K562 (cell line): Measurements from ENCODE around the gene SLC35F5. TPM values are rescaled to one million over a fixed set of nuclear protein-coding genes. Genes with fewer than 3 reads are reported as not detected.

ENCODE experiments used
- ATAC-seq: fragments of 200-7000 bp; cut with Tn5 transposase; 3 replicates; pipeline ENCODE4 v1.9.1; 2020; ENCODE audit warnings: moderate library complexity
- BruUV-seq: library from RNA; stranded (reverse); fragments of 400-500 nt; replicated peaks from 2 replicates; lab custom pipeline; 2021; lab: Mats Ljungman, UMichigan
- CTCF ChIA-PET: fragments of 300-600 bp; formaldehyde crosslinking; extraction: SDS; loops from one replicate; lab custom pipeline; 2021; ENCODE audit warnings: low intra/inter-chr PET ratio; lab: Yijun Ruan, JAX
- POLR2A ChIA-PET: fragments of 300-600, 350-650 bp; sonication (Branson Sonifier 250); formaldehyde crosslinking; extraction: SDS; loops from one replicate; lab custom pipeline; 2021; ENCODE audit warnings: antibody characterized with exemption, inconsistent platforms; lab: Yijun Ruan, JAX
- DNase-seq, 4 experiments: peaks; one replicate each; pipeline versions ENCODE4 v3.0.0 to v3.0.0-alpha.2; 2011 to 2018; ENCODE audit warnings: low spot score in 3 of 4, mixed read lengths in 3 of 4; ENCODE audit errors: extremely low read depth in 1 of 4
- FAIRE-seq: peaks from 2 replicates; lab custom pipeline; 2011; peaks lifted over from hg19 to GRCh38; lab: Jason Lieb, UNC
- H2AFZ ChIP-seq: 2 replicates; pipeline ENCODE4 v1.6.0; 2011; ENCODE audit warnings: low read depth, low read length, control low read depth, inconsistent platforms
- H3K27ac ChIP-seq: fragments of 200-600 bp; 3 replicates; pipeline ENCODE4 v1.8.0; 2011; ENCODE audit warnings: low read depth, mild to moderate bottlenecking, control low read depth, inconsistent platforms, low read length, moderate library complexity, mixed read lengths; ENCODE audit errors: extremely low read depth
- H3K27me3 ChIP-seq, 2 experiments: fragments of 300-600 bp in 1 of 2; 2 replicates in 1 of 2; 3 replicates in 1 of 2; pipeline versions ENCODE4 v1.6.0 to v1.8.0; 2011; ENCODE audit warnings: inconsistent platforms in 2 of 2, low read length in 2 of 2, mild to moderate bottlenecking in 1 of 2, mixed read lengths in 1 of 2, moderate library complexity in 1 of 2; ENCODE audit not compliant: control insufficient read depth in 2 of 2, insufficient read depth in 2 of 2
- H3K36me3 ChIP-seq: fragments of 300-600 bp; 3 replicates; pipeline ENCODE4 v1.8.0; 2011; ENCODE audit warnings: mild to moderate bottlenecking, low read length, inconsistent platforms; ENCODE audit not compliant: control insufficient read depth, insufficient read depth
- H3K4me1 ChIP-seq, 2 experiments: fragments of 200-600 bp in 1 of 2; replicated peaks in 1 of 2; 2 replicates in 1 of 2; 3 replicates in 1 of 2; pipeline versions ENCODE4 v1.5.1 to v1.8.0; 2011; ENCODE audit warnings: inconsistent platforms in 2 of 2, low read length in 2 of 2, mild to moderate bottlenecking in 1 of 2, mixed read lengths in 1 of 2, moderate library complexity in 1 of 2; ENCODE audit not compliant: control insufficient read depth in 2 of 2, insufficient read depth in 2 of 2
- H3K4me2 ChIP-seq: 2 replicates; pipeline ENCODE4 v1.6.1; 2011; ENCODE audit warnings: low read length, control low read depth, inconsistent platforms, mixed read lengths; ENCODE audit not compliant: insufficient read depth
- H3K4me3 ChIP-seq: fragments of 200-600 bp; sonication (generic), shearing (Covaris generic); 2 replicates; pipeline ENCODE4 v1.5.1; 2016; ENCODE audit warnings: control low read depth, inconsistent platforms
- H3K79me2 ChIP-seq: fragments of 200-600 bp; 3 replicates; pipeline ENCODE4 v1.8.0; 2011; ENCODE audit warnings: low read length, inconsistent platforms; ENCODE audit not compliant: control insufficient read depth, insufficient read depth
- H3K9ac ChIP-seq, 2 experiments: 2 replicates each; pipeline versions ENCODE4 v1.6.0 to v1.6.1; 2011; ENCODE audit warnings: low read depth in 2 of 2, low read length in 2 of 2, control low read depth in 1 of 2, inconsistent platforms in 1 of 2, mild to moderate bottlenecking in 1 of 2, mixed read lengths in 1 of 2; ENCODE audit not compliant: insufficient read depth in 1 of 2
- H3K9me1 ChIP-seq: one replicate; pipeline ENCODE4 v1.6.0; 2011; ENCODE audit warnings: inconsistent platforms, mild to moderate bottlenecking, low read length, moderate library complexity; ENCODE audit not compliant: control insufficient read depth, insufficient read depth
- H3K9me3 ChIP-seq: replicated peaks from 2 replicates; pipeline ENCODE4 v1.5.1; 2011; ENCODE audit warnings: low read depth, low read length, inconsistent platforms; ENCODE audit not compliant: control insufficient read depth, insufficient read depth
- H4K20me1 ChIP-seq: replicated peaks from 2 replicates; pipeline ENCODE4 v1.6.1; 2011; ENCODE audit warnings: low read length, inconsistent platforms, mixed read lengths; ENCODE audit not compliant: control insufficient read depth, insufficient read depth
- ARID3B ChIP-seq: fragments of 250-450 bp; sonication (Bioruptor Pico); IDR thresholded peaks from 2 replicates; pipeline ENCODE4 v1.4.0; 2020; ENCODE audit warnings: borderline replicate concordance
- PHF20 ChIP-seq: fragments of 450-650 bp; IDR thresholded peaks from 2 replicates; pipeline ENCODE4 v1.6.1; 2018; ENCODE audit not compliant: partially characterized antibody
- POU5F1 ChIP-seq: fragments of 150-350 bp; IDR thresholded peaks from 2 replicates; pipeline ENCODE4 v1.6.1; 2014; ENCODE audit warnings: borderline replicate concordance, low read length, low read depth, mild to moderate bottlenecking; ENCODE audit not compliant: partially characterized antibody
- SNIP1 ChIP-seq: fragments of 450-650 bp; IDR thresholded peaks from 2 replicates; pipeline ENCODE4 v1.7.1; 2017; ENCODE audit warnings: low read depth, mild to moderate bottlenecking
- STAG1 ChIP-seq: sonication (generic); formaldehyde crosslinking; IDR thresholded peaks from 2 replicates; pipeline ENCODE4 v1.5.0; 2020; ENCODE audit warnings: missing genetic modification reagents, borderline replicate concordance
- TBL1XR1 ChIP-seq, 2 experiments: IDR thresholded peaks; 2 replicates each; pipeline ENCODE4 v1.6.1; 2012; ENCODE audit warnings: improper control_type of control experiment in 2 of 2, low read length in 2 of 2, mild to moderate bottlenecking in 1 of 2
- ZKSCAN1 ChIP-seq: fragments of 150-350 bp; IDR thresholded peaks from 2 replicates; pipeline ENCODE4 v1.6.1; 2016; ENCODE audit warnings: low read depth, low read length
- WGBS: fragments of 100-300 bp; shearing (Covaris generic); methylation state at CpG from one replicate; pipeline ENCODE4 v1.1.6; 2016; ENCODE audit warnings: low coverage, mixed read lengths; ENCODE audit not compliant: insufficient coverage; ENCODE audit errors: missing lambda C conversion rate; 5-methylcytosine and 5-hydroxymethylcytosine counted together
- in situ Hi-C: fragments of 300-500 bp; cut with MboI; formaldehyde crosslinking; loops from 4 replicates; pipeline ENCODE4 v1.15.0; 2018; ENCODE audit warnings: inconsistent platforms, mixed read lengths
- intact Hi-C: fragments of 100-400 bp; cut with micrococcal nuclease; formaldehyde crosslinking; loops from 2 replicates; pipeline ENCODE4 v1.14.2; 2022
- polyA plus RNA-seq, 8 experiments: library from polyadenylated mRNA; depleted of rRNA in 4 of 8; stranded (reverse) in 5 of 8; unstranded in 3 of 8; fragments of >200 nt; fragmentation: Nextera tagmentation in 2 of 8; fragmentation: Illumina TruSeq in 1 of 8; extraction: Ambion mirVana in 2 of 8; extraction: Trizol in 1 of 8; gene quantifications; 2 replicates each; pipeline versions ENCODE4 v1.2.1 to v1.2.3, GENCODE V29; 2011 to 2014; ENCODE audit warnings: inconsistent platforms in 1 of 8, missing spikeins in 1 of 8
- total RNA-seq, 7 experiments: library from RNA; depleted of rRNA in 6 of 7; stranded (reverse); fragments of >200 nt in 6 of 7; fragmentation: Illumina TruSeq in 2 of 7; extraction: Trizol in 2 of 7; gene quantifications; 2 replicates each; pipeline versions ENCODE4 v1.2.1 to v1.2.3, GENCODE V29; 2011 to 2021; ENCODE audit warnings: low replicate concordance in 1 of 7

SLC35F5 gene
- total and polyA plus RNA-seq, 9 of the 15 experiments (the other 6 are each of a cell fraction or from before 2014, with no cell fraction given), result 4.9 to 50.7 (median 30.5) TPM

GRCh38 chr2:113784823-113785744, 28.6 kb upstream of the SLC35F5 start:
- WGBS, result 7% methylated on average over 8 of the region's 8 CpGs
- intact Hi-C loops, result no loop called here
- Histone ChIP-seq H3K27ac (no peak overlapping the region), H3K36me3 (no peaks in the 10 kb centered on the region), H3K4me1 (no peaks in the 10 kb centered on the region), H2AFZ (no peak overlapping the region), H3K4me3 (no peak overlapping the region), H4K20me1 (no peaks in the 10 kb centered on the region), H3K9me3 (no peaks in the 10 kb centered on the region), H3K79me2 (no peaks in the 10 kb centered on the region), H3K9me1 (no peaks in the 10 kb centered on the region), H3K4me2 (no peak overlapping the region; the same call in 1 of the 2 replicates), H3K27me3 (no peaks in the 10 kb centered on the region; a peak in 2 of 5 replicates), H3K9ac (no peak overlapping the region)
- TF ChIP-seq POU5F1 (no peak), ZKSCAN1 (no peak), PHF20 (no peak), STAG1 (CRISPR knock-in tag) (no peak), SNIP1 (no peak), TBL1XR1 (IDR thresholded peaks at IDR 0.05; ENCODE audit: low read length in 2 of 2) (no peak), ARID3B (CRISPR knock-in tag) (no peak)
- DNase-seq (no peak), FAIRE-seq (peak; percentile 42), ATAC-seq (no peak)
- POLR2A ChIA-PET, result no interaction called here
- BruUV-seq, result no TSS peak
- CTCF ChIA-PET, result no interaction called here
- in situ Hi-C loops, result no loop called here
